HG03469 (cell line): ENCODE results near the gene ESPL1.
"Not testable (repeated sequence)": the region's sequence is repeated elsewhere in the genome, so short reads cannot be mapped to it uniquely, and the experiment has no call there.

Source experiments
- ATAC-seq: cut with Tn5 transposase; IDR thresholded peaks from one replicate; pipeline ENCODE4 v1.9.1; 2021; ENCODE audit warnings: mild to moderate bottlenecking, moderate library complexity, moderate number of reproducible peaks; ENCODE audit not compliant: unreplicated experiment

ESPL1 gene

GRCh38 chr12:53297106-53297505 lies 29.0 kb downstream of the ESPL1 start:
- not testable (repeated sequence) for ATAC-seq

- ATAC-seq, result no peak
Measured at GRCh38 chr12:53298164-53298563, 30.1 kb downstream of the ESPL1 start.

- ATAC-seq, result no peak
Measured at GRCh38 chr12:53299101-53299453, 31.0 kb downstream of the ESPL1 start.

- ATAC-seq, result peak; percentile 43
Measured at GRCh38 chr12:53299454-53300180, 31.5 kb downstream of the ESPL1 start, which contains the start of gene MYG1. TSS of gene MYG1 (plus strand) at chr12:53299695. CDS start at chr12:53299738, 43 bp downstream.

- no peak for ATAC-seq
Measured at GRCh38 chr12:53300187-53300586, 32.1 kb downstream of the ESPL1 start.

- ATAC-seq, result no peak
Measured at GRCh38 chr12:53302903-53303302, 34.8 kb downstream of the ESPL1 start.

- no peak for ATAC-seq
Measured at GRCh38 chr12:53306826-53307225, 38.7 kb downstream of the ESPL1 start.

- no peak for ATAC-seq
Measured at GRCh38 chr12:53308276-53308675, 40.2 kb downstream of the ESPL1 start.

- no peak for ATAC-seq
Measured at GRCh38 chr12:53313996-53314395, 45.9 kb downstream of the ESPL1 start.

GRCh38 chr12:53320352-53321195 lies 52.5 kb downstream of the ESPL1 start:
- no peak for ATAC-seq

GRCh38 chr12:53324113-53324778 lies 56.1 kb downstream of the ESPL1 start:
- no peak for ATAC-seq

GRCh38 chr12:53324779-53325510 lies 56.8 kb downstream of the ESPL1 start:
- ATAC-seq, result peak; percentile 43

- no peak for ATAC-seq
Measured at GRCh38 chr12:53325511-53326061, 57.5 kb downstream of the ESPL1 start.

GRCh38 chr12:53326460-53327185 lies 58.5 kb downstream of the ESPL1 start:
- no peak for ATAC-seq

- no peak for ATAC-seq
Measured at GRCh38 chr12:53327435-53328042, 59.4 kb downstream of the ESPL1 start.

- ATAC-seq, result no peak
Measured at GRCh38 chr12:53328043-53328435, 59.9 kb downstream of the ESPL1 start.

- ATAC-seq, result no peak
Measured at GRCh38 chr12:53330671-53331070, 62.6 kb downstream of the ESPL1 start.

- ATAC-seq, result not testable (repeated sequence)
Measured at GRCh38 chr12:53332339-53332738, 64.2 kb downstream of the ESPL1 start.

GRCh38 chr12:53332744-53333143 lies 64.6 kb downstream of the ESPL1 start:
- ATAC-seq, result no peak
